Raji (cell line): ENCODE results near the gene ADGRF4.

ENCODE experiments used
- POLR2A ChIP-seq: IDR thresholded peaks from 2 replicates; pipeline ENCODE4 v1.6.1; 2011; ENCODE audit warnings: low read depth, low read length, control low read depth; ENCODE audit not compliant: insufficient read depth

Gene ADGRF4

GRCh38 chr6:47698342-47698787 lies at the start of gene ADGRF4:
TSS of gene ADGRF4 (plus strand) at chr6:47698580. CDS start at chr6:47707246, 8,666 bp downstream.
- no peak for TF ChIP-seq POLR2A

- TF ChIP-seq POLR2A, result no peak
These were observed 47.6 kb upstream of the ADGRF4 start for GRCh38 chr6:47650553-47651432.

- TF ChIP-seq POLR2A, result no peak
These were observed 46.9 kb upstream of the ADGRF4 start for GRCh38 chr6:47651505-47651944.

- TF ChIP-seq POLR2A, result no peak
These were observed 44.7 kb upstream of the ADGRF4 start for GRCh38 chr6:47653706-47654105.

- no peak for TF ChIP-seq POLR2A
These were observed 44.1 kb upstream of the ADGRF4 start for GRCh38 chr6:47654255-47654654.

- TF ChIP-seq POLR2A, result no peak
These were observed 42.4 kb upstream of the ADGRF4 start for GRCh38 chr6:47655719-47656595.

GRCh38 chr6:47661960-47662359 lies 36.4 kb upstream of the ADGRF4 start:
- no peak for TF ChIP-seq POLR2A

- TF ChIP-seq POLR2A, result no peak
These were observed 34.7 kb upstream of the ADGRF4 start for GRCh38 chr6:47663462-47664216.

- TF ChIP-seq POLR2A, result no peak
These were observed 33.3 kb upstream of the ADGRF4 start for GRCh38 chr6:47665112-47665511.

GRCh38 chr6:47669684-47670513 lies 28.5 kb upstream of the ADGRF4 start:
- no peak for TF ChIP-seq POLR2A

- no peak for TF ChIP-seq POLR2A
These were observed 27.5 kb upstream of the ADGRF4 start for GRCh38 chr6:47670851-47671250.

- no peak for TF ChIP-seq POLR2A
These were observed 26.6 kb upstream of the ADGRF4 start for GRCh38 chr6:47671777-47672176.

- no peak for TF ChIP-seq POLR2A
These were observed 25.6 kb upstream of the ADGRF4 start for GRCh38 chr6:47672816-47673215.

- TF ChIP-seq POLR2A, result no peak
These were observed 23.7 kb upstream of the ADGRF4 start for GRCh38 chr6:47674673-47675072.
